Measurements from ENCODE around the gene EMILIN3.
A peak's percentile ranks its signal among the peaks of the same experiment; 100 is the strongest.

EMILIN3 gene

DNA sequence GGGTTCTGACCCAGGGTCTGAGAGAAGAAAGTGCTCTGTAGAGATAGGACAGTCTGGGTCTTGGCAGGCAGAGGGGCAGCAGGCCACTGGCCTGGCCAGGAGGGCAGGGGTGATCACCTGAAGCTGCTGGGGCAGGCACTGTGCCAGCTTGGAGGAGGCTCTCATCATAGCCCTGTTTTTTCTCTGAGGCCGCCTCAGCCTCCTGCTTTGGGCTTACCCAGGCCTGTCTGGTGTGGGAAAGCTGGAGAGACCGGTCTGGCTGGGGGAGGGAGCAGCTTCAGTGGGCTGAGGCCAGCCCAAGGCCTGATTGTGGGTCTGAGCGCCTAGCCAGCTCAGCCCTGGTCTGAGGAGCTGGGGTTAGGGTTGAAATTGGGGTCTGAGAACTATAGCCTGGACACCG lies 22.1 kb downstream of the EMILIN3 start:
- no peak for DNase-seq

DNA sequence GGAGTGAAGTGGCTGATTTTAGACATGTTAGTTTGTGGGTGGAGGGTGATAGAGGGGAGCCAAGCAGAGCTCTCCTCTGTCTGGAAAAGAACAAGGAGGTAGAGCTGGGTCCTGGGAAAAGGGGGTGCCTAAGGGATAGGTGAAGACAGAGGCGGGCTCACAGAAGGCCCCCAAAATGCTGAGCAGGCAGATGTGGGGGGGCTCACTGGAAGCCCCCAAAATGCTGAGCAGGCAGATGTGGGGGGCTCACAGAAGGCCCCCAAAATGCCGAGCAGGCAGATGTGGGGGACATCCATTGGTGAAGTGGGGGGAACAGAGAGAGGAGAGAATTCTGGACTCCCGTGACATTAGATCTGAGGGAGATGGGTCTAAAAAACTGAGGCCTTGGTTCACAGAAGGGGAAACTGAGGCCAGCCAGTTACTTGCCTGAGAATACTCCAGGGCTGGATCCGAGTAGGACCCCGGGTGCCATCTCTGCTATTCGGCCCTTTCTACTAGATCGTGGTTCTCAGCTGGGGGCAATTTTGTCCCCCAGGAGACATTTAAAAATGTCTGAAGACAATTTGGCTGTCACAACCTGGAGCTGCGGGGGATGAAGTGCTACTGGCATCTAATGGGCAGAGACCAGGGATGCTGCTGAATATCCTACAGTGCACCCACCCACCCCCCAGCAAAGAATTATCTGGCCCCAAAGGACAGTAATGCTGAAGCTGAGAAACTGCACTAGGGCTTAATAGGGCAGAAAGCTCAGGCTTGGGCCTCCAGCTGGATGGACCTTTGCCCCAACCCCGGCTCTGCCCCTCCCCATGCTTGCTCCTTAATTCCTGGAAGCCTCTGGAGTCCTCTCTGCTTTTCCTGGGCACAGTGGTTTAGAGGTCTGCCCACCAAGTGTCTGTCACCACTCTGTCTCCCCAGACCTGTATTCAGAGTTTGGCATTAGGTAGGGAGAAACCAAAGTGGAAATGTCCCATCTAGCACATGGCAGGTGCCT lies 23.8 kb downstream of the EMILIN3 start:
- no peak for DNase-seq

DNA sequence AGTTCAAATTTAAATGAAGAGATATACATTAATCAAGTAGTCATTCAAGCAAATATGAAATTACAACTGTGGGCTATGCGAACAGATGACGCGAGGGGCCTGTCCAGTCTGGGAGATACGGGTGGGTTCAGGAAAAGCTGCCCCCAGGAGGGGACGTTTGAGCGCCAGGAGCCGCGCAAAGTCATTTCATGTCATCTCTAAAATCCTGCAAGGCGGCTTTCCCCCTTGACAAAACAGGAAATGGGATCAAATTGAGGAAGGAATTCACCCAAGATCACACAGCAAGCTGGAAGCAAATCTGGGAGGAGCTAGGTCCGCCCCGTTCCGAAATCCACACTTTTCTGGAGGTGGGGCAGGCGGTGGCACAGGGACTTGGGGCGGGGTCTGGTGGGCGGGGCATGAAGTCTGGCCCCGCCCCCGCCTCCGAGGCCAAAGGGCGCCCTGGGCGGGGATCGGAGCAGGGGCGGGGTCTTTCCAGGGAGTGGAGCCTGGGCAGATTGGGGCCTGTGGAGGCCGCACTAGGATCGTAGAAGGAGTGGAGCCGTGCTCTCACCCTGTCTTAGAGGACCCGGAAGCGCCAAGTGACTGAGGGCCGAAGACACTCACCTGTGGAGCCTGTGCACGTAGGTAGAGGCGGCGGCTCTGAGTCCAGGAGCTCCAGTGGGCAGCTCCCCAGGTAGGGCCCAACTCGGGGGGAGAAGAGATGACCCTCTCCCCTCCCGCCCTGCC lies 26.1 kb downstream of the EMILIN3 start, which contains the start of gene LPIN3:
Gene LPIN3, plus strand, starts transcription at position 495 of the 729 bp plus-strand sequence. CDS start 4,983 bp downstream, outside the sequence.
- DNase-seq, result peak; percentile 76

DNA sequence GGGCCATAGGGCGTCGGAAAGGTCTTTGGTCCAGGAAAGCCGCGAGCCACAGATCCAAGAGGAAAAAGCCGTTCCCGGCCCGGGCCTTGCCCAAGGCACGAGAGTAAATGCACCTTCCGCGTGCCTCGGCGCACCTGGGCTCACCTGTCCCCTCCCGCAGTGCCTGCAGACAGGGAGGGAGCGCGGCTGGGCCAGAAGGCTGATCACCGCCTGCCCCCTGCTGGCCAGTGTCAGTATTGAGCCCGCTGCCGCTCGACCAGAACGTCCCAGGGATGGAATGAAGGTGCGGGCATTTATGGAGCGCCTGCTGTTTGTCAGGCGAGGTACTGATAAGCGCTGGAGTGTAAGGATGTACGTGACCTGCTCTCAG lies 26.7 kb downstream of the EMILIN3 start:
- DNase-seq, result peak; percentile 83

DNA sequence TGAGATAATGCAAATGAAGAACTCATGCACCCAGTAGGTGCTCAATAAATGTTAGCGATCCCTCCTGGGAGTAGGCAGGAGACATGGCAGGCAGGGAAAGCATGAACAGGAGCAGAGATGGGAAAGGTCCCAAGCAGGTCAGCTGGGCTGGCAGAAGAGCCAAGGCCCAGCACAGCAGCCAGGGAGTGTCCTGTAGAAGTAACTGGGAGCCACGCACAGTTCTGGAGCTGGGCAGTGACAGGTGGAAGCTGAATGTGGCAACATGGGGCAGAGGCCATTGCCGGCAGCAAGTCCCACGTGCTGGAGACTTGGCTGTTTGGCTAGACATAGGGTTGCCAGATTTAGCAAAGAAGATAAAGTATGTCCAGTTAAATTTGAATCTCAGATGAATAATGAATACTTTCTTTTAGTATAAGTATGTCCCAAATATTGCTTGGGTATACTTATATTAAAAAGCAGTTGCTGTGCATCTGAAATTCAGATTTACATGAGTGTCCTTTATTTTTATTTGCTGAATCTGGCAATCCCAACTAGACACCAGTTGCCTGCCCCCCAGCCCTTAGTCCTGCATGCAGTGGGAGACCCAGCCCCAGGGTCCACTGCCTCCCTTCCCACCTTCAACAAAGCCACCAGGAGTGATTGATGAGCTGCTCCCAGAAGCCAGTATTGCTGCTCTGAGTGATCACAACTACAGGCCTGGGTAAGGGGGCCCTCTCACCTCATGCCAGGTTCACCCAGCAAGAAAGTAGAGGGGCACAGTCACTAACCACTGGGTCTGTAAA lies 29.7 kb downstream of the EMILIN3 start:
- no peak for DNase-seq

DNA sequence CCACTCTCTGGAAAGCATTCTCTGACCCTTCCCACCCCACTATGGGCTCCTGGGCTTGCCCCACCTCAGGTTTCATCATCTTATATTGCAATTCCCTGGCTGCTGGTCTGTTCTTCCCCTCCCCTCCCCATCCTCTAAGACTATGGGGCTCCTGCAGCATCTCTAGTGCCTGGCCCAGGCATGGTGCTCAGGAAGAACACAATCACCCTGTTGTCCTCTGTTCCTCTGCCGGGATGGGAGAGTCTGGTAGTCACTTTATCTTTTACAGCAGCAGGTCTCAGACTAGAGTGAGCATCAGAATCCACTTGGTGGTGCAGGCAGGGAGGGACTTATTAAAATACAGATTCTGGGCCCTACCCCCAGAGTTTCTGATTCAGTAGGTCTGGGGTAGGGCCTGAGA lies 31.0 kb downstream of the EMILIN3 start:
- no peak for DNase-seq

DNA sequence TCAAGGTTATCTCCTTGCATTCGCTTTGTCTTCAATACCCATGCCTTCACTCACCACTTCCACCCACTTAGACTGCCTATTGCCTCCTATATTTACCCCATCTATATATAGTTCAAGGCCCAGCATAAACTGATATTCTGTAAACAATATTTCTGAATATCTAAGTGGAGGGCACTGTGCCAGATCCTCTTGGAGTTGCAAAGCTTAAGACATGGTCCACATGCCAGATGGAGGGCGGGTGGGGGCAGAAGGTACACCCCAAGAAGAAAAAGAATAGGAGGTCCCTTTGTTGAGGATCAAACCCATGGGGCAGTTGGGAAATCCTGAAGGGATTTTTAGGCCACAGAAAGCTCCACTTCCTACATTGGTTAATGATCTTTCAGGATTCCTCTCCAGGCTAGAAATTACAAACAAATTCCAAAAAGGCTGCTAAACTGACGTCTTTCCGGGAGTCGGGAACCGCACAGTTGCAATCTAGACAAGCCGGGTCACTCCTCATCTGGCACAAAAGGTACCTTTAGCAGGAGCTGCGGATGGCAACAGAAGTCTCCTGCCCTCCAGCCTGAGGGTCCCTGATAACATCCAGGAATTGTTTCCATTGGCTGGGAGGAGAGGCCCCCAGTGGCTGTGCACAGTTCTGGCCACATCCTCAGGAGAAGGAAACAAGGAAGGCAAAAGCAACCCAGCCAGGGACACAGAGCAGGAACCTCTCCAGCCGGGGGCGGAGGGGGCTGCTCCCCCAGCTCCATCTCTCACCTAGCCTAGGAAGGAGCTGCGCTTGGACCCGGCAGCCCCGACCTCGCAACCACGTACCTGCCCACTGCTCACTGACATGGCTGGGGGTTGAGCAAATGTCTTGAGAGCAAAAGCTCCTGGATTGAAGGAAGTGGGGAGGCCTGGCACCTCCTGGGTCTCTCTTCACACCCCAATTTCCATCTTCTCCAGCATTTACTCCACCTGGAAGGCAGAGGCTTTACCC lies 31.9 kb downstream of the EMILIN3 start:
- no peak for DNase-seq

DNA sequence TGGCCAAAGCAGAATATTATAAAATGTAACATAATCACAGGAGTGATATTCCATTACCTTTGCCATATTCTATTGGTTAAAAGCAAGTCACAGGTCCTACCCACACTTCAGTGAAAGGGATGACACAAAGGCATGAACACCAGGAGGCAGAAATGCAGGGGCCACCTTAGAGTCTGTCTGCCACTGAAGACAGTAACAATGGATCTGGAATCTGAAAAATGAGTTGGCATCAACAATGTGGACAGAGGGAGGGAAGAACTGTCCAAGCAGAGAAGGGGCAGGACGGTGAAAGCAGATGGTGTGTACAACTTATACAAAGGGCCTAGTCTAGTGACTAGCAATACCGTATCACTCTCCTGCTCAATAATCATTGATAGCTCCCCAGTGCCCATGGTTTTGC lies 32.6 kb downstream of the EMILIN3 start:
- no peak for DNase-seq

DNA sequence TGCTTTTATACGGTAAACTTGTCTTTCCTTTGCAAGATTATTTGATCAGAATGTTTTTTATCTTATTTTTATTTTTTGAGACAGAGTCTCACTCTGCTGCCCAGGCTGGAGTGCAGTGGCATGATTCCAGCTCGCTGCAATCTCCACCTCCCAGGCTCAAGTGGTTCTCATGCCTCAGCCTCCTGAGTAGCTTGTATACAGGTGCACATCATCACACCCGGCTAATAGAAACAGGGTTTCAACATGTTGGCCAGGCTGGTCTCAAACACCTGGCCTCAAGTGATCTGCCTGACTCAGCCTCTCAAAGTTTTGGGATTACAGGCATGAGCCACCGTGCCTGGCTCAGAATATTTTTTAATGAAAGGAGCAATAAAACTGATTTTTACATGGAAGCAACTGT lies 34.9 kb downstream of the EMILIN3 start:
- no peak for DNase-seq

DNA sequence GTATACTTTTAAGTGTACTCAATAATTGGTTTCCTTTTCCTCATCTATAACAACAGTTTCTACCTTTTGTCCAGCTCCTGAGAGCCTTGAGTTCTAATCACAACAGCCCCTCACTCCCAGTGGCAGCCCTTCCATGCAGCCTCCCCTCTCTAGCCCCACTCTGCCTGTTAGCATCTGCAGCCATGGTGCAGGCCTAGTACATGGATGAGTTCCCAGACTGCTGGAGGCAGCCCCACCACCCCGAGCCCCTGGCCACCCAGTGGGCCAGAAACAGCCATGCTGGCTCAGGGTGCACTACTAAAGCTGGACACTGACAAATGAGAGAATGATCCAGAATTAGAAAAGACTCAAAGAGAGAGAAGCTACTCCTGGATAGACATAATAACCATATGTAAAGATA lies 35.7 kb downstream of the EMILIN3 start:
- DNase-seq, result no peak

DNA sequence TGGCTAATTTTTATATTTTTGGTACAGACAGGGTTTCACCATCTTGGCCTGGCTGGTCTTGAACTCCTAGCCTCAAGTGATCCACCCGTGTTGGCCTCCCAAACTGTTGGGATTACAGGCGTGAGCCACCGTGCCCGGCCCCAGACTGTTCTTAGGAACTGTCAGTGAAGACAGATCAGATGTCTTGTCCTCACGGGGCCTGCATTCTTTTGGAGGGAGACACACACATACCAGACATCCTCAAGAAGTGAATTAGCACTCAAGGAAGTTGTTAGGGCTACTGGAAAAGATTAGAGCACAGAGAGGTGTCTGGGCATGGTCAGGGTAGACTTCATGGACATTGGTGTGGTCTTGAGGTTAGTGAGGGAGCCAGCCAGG lies 36.3 kb downstream of the EMILIN3 start:
- DNase-seq, result no peak

DNA sequence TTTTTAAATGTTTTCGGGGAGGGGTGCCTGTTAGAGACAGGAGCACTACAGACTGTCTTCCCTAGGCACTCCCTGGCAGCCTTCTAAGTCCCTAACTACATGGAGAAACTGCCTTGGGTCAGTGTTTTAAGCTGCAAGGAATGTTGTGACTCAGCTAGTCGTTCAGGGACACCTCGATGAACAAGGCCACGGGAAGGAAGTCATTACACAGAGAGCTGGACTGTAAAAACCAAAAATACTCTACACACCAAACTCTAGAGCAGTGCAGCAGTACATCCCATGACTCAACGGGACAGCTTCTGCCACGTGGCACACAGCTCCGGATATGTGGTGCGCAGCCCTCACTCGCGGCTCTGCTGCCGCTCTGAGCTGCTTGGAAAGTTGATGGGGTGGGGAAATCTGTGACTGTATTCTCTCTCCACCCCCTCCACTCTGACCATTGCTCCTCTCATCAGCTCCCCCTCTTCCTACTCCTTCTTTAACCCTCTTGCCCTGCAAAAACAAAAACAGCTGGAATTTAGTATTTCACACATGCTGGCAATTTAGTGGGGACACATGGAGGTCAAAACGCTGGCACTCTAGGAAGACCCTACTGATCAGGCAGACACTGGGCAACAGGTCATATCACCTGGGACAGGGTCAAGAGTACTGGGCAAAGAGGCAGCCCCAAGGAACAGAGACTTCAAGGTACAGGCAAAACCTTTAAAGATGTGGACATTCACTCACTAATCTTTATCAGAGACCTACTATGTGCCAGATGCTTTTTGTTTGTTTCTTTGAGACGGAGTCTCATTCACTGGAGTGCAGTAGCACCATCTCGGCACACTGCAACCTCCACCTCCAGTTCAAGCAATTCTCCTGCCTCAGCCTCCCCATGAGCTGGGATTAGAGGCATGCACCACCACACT lies 36.9 kb downstream of the EMILIN3 start:
- DNase-seq, result no peak

DNA sequence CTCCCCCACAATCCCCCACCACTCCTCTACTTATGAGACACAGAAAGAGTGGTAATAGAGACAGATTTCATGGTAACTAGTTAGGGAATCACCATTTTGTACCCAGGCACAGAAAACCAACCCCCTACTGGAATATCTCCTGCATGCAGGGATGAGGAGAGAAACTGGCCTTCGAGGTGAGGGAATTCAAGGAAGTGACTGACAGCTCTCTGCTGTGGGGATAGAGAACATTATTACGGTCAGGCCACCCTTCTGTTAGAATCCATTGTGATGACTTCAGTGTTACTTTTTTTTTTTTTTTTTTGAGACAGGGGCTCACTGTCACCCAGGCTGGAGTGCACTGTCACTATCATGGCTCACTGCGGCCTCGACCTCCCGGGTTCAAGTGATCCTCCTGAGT lies 39.4 kb downstream of the EMILIN3 start:
- no peak for DNase-seq

DNA sequence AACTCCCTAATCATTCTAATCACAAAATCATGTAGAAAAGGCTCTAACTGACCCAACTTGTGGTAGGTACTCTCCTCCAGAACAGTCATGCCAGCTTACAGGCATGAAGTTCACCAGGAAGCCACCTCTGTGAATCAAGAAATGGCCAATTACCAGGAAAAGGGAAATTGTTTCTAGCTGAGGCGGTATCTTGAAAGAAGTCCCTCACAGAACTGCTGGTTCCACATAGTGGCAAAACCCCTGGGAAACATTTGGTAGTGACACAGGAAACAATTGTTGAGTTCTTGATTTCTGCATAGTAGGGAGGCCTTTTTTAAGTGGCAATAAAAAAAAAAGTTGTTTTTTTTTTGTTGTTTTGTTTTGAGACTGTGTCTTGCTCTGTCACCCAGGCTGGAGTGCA lies 45.6 kb downstream of the EMILIN3 start:
- DNase-seq, result no peak

DNA sequence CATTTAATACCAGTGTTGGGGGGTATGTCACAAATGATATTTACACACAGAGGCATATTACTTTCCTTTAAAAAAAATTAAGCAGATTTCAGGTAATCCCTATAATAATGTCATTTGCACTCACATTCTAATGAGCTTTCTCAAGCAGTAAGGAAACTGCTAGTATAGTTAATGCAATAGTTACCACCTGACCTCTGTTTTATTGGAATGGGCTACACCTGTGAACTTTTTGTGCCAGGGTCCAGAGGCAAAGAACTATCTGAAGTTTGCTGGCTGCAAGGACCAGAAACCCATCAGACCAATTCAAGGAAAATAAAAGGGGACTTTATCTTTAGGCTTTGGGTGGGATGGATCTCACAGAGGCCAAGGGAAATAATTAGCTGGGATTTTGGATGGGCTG lies 46.2 kb downstream of the EMILIN3 start:
- no peak for DNase-seq

DNA sequence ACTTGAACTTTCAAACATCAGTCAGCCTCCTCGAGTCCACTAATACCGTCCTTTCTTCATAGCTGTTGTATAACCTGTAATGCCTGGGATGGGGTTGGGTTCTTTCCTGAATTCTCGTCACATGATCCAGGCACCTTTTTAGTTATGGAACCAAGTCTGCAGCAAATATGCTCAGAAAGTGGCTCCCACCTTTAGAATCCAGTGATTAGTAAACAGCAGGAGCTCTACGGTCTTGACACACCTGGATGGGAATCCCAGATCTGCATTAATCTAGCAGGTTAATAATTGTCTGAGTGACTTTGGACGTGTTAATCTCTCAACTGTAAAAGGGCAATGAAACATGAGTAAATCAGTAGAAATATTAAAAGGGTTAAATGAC lies 48.4 kb downstream of the EMILIN3 start:
- no peak for DNase-seq

DNA sequence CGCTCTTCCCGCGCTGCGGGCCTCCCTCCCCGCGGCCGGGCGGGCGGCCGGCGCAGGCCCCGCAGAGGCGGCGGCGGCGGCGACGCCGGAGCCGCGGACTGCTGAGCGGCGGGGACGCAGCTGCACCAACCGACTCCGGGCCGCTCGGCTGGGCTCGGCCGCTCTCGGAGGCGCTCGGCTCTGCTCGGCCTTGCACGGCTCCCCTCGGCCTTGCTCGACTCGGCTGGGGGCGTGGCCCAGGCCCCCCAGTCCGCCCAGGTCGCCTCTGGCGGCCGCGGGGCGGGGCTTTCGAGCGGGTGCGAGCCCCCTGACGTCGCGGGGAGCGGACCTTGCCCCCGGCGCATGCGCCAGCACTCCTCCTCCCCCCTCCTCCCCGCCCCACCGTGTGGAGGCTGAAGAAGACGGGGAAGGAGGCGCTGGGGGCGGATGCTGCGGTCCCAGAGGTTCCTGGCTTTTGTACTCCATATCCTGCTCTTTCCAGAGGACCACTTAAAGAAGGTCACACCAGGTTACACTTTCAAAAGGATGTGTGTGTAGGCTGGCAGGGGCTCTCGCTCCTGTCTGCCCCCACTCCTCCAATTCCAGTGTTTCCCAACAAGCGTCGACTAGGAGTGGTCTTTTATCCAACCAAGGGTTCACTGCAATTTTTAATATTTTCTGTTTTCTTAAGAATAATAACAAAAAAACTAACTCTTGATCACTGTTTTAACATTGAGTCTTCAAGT lies 48.9 kb downstream of the EMILIN3 start, which contains the start of gene ZHX3:
Gene ZHX3, minus strand, starts transcription at position 186 of the 725 bp plus-strand sequence. CDS start 112,815 bp downstream, outside the sequence.
- peak; percentile 97 for DNase-seq

DNA sequence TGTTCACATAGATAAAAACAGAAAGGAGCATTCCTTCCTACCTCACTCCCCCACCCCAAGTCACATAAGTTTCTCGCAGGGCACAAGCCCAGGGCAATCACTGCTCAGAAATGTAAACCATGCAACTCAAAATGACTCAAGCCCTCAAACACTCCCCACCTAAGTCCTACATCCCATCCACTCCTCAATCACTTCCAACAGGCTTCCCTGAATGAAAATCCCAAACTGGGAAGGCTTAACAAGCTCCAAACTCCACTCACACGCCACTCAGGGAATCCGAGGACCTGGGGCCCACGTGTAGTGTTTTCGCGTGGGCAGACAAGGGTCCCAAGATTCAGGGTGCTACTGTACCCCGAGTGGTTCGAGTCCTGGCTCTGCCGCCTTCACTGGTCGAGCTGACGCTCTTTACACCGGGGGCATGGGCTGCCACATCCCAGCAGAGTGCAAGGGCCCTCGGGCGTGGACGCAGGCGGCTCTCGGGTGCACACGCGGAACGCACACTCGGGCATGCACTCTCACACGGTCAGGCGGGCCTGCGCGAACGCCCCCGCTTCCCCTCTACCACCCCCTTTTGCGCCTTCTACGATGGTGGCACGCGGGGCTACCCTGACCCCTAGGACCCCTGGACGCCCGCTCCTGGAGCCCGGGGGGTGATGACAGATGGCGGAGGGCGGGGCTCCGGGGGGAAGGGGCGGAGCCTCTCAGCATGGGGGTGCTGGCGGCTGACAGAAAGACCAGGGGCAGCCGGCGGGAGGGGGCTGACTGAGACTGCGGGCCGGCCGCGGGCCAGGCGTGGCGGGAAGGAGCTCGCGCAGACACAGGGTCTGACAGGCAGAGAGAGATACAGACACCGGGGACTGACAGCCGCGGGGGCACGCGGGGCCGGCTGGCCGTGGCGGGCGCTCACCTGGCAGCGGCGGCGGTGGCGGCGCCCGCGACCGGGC lies 49.7 kb downstream of the EMILIN3 start:
- DNase-seq, result peak; percentile 66

DNA sequence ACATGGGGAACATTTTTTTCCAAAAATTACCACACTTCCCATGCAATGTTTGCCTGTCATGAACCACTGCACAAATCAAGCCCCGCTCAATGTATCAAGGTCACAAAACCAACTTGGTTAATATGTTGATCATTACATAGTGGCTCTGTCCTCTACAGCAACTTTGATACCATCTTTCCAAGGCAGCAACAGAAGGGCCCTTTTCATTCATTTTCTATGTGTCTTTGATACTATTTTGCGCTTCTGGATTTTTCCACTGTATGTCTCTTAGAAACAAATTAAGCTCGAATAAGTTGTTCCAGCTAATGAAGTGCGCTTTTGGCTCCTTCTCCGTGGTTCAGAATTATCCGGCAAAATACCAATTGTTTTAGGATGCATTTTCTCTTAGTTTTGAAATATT lies 50.6 kb downstream of the EMILIN3 start:
- DNase-seq, result no peak

Data from RPMI8226 (cell line).